Bronchial epithelial cell (primary cell): ENCODE data around the gene ZNF57. TPM values are rescaled to one million over a fixed set of nuclear protein-coding genes. Genes with fewer than 3 reads are reported as not detected.
"Not testable (repeated sequence)": the region's sequence is repeated elsewhere in the genome, so short reads cannot be mapped to it uniquely, and the experiment has no call there.

Source experiments
- DNase-seq: peaks from one replicate; pipeline ENCODE4 v3.0.0-alpha.2; 2010; ENCODE audit warnings: low read depth
- FAIRE-seq: peaks from 2 replicates; lab custom pipeline; 2011; peaks lifted over from hg19 to GRCh38; lab: Jason Lieb, UNC
- H3K27me3 ChIP-seq: 2 replicates; pipeline ENCODE4 v1.5.1; 2011; ENCODE audit warnings: low read length; ENCODE audit not compliant: control insufficient read depth, insufficient read depth
- H3K36me3 ChIP-seq: 2 replicates; pipeline ENCODE4 v1.5.1; 2011; ENCODE audit warnings: low read length; ENCODE audit not compliant: control insufficient read depth, insufficient read depth
- H3K4me3 ChIP-seq: 2 replicates; pipeline ENCODE4 v1.5.1; 2011; ENCODE audit warnings: mild to moderate bottlenecking, low read depth, low read length, control low read depth
- total RNA-seq: library from RNA; depleted of rRNA; stranded (reverse); fragments of >200 nt; gene quantifications from 2 replicates; pipeline ENCODE4 v1.2.1, GENCODE V29; 2014
- TF ChIP-seq, protein P1 (sequence below): IDR thresholded peaks from 2 replicates; pipeline ENCODE4 v1.5.1; 2011; ENCODE audit warnings: mild to moderate bottlenecking, moderate library complexity, low read length, control low read depth, inconsistent platforms; ENCODE audit not compliant: insufficient read depth, severe bottlenecking

Gene ZNF57
- total RNA-seq, 1 donor from 2014 or later = 11.1 TPM

DNA sequence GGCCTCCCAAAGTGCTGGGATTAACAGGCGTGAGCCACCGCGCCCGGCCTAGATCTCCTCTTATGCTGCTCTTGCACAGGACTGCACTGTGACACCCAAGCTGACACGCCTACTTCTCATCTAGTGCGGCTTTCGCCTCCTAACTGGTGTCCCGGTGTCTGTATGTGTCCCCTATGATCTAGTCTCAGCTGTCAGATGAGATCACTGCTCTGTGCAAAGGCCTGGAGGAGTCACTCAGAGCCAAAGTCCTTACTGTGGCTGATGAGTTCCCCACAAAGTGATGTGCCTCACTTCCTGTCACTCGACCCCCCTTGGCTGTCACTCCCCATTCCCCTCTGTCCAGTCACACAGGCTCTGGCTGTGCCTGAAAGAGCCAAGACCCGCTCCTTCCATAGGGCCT, 31.1 kb upstream of the ZNF57 start:
- no peak for FAIRE-seq
- H3K27me3 ChIP-seq = no peaks in the 10 kb centered on the region
- no peaks in the 10 kb centered on the region for H3K36me3 ChIP-seq
- DNase-seq = no peak
- no peak overlapping the region for H3K4me3 ChIP-seq
- TF ChIP-seq, protein P1, sequence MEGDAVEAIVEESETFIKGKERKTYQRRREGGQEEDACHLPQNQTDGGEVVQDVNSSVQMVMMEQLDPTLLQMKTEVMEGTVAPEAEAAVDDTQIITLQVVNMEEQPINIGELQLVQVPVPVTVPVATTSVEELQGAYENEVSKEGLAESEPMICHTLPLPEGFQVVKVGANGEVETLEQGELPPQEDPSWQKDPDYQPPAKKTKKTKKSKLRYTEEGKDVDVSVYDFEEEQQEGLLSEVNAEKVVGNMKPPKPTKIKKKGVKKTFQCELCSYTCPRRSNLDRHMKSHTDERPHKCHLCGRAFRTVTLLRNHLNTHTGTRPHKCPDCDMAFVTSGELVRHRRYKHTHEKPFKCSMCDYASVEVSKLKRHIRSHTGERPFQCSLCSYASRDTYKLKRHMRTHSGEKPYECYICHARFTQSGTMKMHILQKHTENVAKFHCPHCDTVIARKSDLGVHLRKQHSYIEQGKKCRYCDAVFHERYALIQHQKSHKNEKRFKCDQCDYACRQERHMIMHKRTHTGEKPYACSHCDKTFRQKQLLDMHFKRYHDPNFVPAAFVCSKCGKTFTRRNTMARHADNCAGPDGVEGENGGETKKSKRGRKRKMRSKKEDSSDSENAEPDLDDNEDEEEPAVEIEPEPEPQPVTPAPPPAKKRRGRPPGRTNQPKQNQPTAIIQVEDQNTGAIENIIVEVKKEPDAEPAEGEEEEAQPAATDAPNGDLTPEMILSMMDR = no peak

DNA sequence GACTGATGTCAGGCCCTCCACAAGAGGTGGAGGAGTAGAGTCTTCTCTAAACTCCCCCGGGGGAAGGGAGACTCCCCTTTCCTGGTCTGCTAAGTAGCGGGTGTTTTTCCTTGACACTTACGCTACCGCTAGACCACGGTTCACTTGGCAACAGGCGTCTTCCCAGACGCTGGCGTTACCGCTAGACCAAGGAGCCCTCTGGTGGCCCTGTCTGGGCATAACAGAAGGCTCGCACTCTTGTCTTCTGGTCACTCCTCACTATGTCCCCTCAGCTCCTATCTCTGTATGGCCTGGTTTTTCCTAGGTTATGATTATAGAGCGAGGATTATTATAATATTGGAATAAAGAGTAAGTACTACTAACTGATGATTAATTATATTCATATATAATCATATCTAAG, 28.6 kb upstream of the ZNF57 start:
- not testable (repeated sequence) for FAIRE-seq, H3K4me3 ChIP-seq, DNase-seq, H3K27me3 ChIP-seq, H3K36me3 ChIP-seq

DNA sequence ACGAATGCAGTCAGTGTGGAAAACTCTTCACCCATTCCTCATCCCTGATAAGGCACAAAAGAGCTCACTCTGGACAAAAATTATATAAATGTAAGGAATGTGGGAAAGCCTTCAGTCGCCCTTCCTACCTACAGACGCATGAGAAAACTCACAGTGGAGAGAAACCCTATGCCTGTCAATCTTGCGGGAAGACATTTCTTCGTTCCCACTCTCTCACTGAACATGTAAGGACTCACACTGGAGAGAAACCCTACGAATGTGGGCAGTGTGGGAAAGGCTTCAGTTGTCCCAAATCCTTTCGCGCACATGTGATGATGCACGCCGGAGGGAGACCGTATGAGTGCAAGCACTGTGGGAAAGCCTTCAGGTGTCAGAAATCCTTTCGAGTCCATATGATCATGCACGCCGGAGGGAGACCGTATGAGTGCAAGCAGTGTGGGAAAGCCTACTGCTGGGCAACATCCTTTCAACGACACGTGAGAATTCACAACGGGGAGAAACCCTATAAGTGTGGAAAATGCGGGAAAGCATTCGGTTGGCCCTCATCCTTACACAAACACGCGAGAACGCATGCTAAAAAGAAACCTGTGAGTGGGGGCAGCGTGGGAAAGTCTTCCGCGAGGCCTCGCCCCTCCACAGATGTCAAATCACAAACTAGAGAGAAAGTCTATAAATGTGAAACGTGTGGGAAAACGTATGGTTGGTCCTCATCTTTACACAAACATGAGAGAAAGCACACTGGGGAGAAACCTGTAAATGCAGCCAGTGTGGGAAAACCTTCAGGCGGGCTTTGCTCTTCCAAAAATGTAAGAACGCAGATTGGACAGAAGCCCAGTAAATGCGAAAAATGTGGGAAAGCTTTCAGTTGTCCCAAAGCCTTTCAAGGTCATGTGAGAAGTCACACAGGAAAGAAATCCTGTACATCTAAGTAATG, 23.1 kb upstream of the ZNF57 start:
- FAIRE-seq (no peak), DNase-seq (no peak)
- Histone ChIP-seq H3K36me3 (no peaks in the 10 kb centered on the region), H3K27me3 (no peaks in the 10 kb centered on the region), H3K4me3 (no peak overlapping the region)
- TF ChIP-seq, protein P1 = no peak

DNA sequence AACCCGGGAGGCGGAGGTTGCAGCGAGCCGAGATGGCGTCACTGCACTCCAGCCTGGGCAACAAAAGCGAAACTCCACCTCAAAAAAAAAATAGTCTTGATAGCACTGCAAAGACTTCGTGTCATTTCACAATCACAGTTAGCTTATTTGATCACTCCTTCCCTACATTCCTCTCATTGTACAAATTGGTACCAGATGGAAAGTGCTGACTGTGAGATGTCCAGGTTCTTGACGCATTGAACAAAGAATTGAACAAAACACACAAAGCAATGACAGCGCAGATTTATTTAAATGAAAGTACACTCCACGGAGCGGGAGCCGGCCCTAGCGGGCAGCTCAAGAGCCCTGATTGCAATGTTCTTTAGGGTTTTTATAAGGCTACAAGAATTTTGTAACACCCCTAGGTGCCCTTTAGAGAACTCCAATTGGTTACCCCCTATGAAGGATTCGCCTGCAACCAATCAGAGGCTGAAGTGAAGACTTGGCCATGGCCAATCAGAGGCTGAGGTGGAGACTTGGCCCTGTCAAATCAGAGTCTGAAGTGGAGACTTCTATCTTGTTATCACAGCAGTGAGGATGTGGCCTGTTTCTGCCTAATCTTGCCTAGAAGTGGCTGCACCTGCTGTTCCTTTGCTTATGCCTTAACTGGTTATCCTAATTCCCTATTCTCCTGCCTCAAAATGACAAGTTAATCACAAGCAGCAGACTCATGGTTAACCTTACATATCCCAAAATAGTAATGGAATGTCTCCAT, 16.9 kb upstream of the ZNF57 start:
- H3K4me3 ChIP-seq = no peak overlapping the region
- H3K36me3 ChIP-seq = no peaks in the 10 kb centered on the region
- H3K27me3 ChIP-seq = no peaks in the 10 kb centered on the region
- TF ChIP-seq, protein P1 = no peak
- FAIRE-seq (no peak), DNase-seq (no peak)

DNA sequence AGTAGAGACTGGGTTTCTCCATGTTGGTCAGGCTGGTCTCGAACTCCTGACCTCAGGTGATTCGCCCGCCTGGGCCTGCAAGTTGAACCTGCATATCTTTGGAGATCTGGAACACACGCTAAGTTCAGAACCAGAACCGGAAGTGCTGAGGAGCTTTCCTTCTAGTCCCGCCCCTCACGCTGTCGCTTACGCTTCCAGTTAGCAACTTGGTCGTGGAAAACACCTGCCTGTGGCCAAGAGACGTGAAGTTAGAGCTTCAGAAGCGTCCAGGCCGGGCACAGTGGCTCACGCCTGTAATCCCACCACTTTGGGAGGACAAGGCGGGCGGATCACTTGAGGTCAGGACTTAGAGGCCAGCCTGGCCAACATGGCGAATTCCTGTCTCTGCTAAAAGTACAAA, 15.0 kb upstream of the ZNF57 start:
- Histone ChIP-seq H3K27me3 (no peaks in the 10 kb centered on the region), H3K36me3 (no peaks in the 10 kb centered on the region), H3K4me3 (no peak overlapping the region)
- FAIRE-seq (no peak), DNase-seq (no peak)
- TF ChIP-seq, protein P1 = no peak

DNA sequence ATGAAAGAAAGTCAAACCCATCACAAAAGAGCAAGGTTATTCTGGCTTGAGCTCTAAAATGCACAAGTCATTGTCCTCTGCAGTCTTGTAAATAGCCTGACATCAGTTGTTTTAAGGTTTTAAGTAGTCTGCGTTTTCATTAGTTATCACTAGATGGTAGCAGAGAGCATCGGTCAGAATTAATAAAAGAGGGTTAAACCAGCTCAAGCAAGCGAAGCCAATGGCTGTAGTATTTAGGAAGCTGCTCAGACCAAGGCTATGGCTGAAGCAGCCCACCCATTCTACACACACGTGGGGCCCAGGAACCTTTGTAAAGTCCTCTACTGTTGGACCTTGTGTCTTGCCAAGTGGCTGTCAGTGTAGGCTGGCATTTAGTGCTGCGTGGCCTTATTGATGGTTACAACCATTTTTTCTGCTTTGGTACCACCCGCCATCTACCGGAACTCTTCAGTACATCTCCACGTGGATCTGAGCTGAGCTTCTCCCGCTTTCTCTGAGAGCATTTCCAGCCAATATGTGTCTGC, 13.3 kb upstream of the ZNF57 start:
- Histone ChIP-seq H3K4me3 (no peak overlapping the region), H3K36me3 (no peaks in the 10 kb centered on the region), H3K27me3 (no peaks in the 10 kb centered on the region)
- DNase-seq (peak; percentile 70), FAIRE-seq (no peak)
- TF ChIP-seq, protein P1 = peak; percentile 55
